ENCODE measurements around the gene MEG3.

DNA sequence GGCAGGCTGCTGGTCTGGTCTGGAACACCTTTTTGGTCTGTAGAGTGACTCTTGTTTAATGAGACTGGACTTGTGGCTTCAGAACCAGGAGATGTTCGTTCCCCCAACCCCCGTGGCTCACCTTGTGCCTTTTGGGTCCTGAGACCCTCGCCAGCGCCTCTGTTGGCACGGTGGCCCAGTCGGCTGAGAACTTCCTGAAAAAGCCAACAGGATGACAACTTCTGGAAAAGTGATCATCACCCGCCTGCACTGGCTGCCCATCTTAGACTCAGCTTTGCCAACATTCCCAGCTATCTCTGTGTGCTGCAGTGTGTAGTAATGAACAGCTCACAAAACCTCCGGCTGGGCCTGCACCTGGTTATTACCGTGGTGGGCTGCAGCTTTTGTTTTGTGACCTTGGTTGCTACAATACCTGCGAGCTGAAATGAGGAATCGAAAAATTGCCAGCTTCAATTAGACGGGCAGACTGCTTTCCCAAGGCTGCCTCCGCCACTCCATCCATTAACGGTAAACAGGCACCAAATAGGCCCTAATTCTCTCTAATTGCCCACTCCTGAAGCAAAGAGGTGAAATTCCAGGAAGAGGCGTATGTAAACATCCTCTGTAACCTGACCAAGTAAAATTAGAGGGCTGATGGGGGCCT is 16.0 kb downstream of the MEG3 start:
- TF ChIP-seq GATA2 (IDR thresholded peaks at IDR 0.05; ENCODE audit: low read depth, low read length) (no peak), GATA3 (IDR thresholded peaks at IDR 0.05; ENCODE audit: low read depth, low read length) (no peak)
